ENCODE results near the gene INTS6.

Gene INTS6

DNA sequence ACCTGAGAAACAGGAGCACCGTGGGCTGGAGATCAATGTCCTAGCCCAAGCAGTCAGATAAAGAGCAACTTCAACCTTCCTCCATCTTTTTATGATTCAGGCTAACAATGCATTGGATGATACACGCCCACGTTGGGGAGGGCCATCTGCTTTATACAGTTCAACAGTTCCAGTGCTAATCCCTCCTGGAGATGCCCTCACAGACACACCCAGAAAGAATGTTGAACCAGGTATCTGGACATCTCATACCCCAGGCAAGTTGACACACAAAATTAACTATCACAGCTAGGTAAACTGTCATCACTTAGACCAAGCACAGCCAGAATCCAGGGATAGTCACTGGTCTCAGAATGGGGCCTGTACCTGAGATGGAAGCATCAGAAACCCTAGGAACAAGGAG, 134.0 kb downstream of the INTS6 start:
- no peak for DNase-seq

DNA sequence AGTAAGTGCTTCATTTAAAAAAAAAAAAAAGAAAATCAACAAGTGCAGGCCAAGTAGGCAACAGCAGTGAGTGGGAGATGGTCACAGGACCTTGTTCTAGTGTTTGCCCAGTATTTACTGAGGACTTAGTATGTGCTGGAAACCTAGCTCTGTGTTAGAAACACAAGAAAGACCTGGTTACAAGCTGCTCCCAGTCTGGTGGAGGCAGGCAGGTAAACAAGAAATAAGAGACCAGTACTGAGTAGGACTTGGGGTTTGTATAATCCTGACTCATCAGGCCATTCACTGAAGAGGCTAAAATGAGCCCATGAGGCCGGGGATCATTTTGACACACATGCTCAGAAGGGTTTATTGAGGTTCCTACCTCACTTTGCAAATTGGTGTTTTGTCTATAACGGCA, 134.8 kb downstream of the INTS6 start:
- no peak for DNase-seq

DNA sequence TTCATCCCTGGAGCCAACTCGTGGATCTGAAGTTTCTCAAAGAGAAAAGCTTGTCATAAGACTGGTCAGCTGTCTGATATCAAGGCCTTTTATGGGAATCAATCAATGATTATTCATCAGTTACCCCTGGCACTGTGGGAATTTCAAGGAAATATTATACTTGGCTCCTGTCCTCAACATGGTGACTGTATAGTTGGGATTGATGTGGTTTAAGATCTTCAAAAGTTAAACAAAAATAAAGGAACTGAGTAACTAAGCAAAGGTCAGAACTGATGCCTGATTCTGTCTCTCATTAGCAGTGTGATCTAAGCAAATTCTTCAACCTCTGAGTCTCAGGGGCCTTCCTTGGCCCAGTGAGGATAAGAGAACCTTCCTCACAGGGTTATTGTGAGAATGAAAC, 135.6 kb downstream of the INTS6 start:
- no peak for DNase-seq

DNA sequence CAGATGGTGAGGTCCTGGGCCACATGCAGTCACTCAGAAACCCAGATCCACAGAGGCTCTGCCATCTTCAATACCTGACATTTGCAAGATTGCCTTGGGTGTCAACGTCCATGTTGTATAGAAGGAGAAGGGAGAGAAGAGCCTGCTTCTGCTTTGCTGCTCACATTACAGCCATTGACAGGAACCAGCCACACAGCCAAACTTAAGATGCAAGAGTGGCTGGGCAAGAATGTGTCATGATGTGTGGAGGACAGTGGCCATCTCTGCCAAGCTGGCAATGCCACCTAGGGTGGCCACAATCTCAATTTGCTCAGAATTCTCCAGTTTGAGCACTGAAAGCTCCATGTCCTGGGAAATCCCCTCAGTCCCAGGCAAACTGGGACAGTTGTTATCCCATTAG, 139.2 kb downstream of the INTS6 start:
- DNase-seq: no peak

DNA sequence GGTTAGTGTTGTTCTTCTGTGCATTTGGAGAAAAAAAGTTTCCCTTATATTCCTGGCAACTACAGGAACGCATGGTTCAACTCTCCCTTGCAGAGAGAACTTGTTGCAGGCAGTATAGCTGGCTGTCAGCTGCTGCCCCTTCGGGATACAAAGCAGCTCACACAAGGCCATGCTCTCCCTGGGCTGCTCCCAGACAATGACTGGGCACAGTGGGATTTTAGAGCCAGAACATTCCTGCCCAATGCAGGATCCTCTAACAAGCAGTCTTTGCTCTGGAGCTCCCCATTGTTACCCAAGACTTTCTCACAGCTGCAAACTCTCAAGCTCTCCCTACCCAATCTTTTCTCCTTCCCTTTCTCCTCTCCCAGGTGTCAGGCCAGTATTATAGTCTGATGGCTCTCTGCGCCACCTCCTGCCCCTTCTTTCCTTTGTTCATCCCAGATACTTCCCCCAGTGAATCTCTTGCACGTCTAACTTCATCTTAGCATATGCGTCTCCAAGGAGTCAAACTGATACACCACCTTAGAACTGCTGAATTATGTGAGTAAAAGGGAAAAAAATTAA, 140.8 kb downstream of the INTS6 start:
- peak in 19 of 51 donors; percentile 3 to 58 (median 22) for DNase-seq
